H1 (cell line): ENCODE results near the gene CST7. TPM values are rescaled to one million over a fixed set of nuclear protein-coding genes. Genes with fewer than 3 reads are reported as not detected.

Experiments
- CTCF ChIA-PET: fragments of 300-600 bp; sonication (Branson Sonifier 250); formaldehyde crosslinking; loops from one replicate; lab custom pipeline; 2021; ENCODE audit not compliant: partially characterized antibody; lab: Charles Lee
- POLR2A ChIA-PET: fragments of 300-600 bp; sonication (Branson Sonifier 250); formaldehyde crosslinking; loops from one replicate; lab custom pipeline; 2021; ENCODE audit warnings: inconsistent platforms; ENCODE audit not compliant: partially characterized antibody; lab: Charles Lee
- DNase-seq, 2 experiments: peaks; one replicate each; pipeline versions ENCODE4 v3.0.0 to v3.0.0-alpha.2; 2010 to 2022; ENCODE audit warnings: low spot score in 2 of 2, low read depth in 1 of 2, mixed read lengths in 1 of 2
- FAIRE-seq: peaks from 2 replicates; lab custom pipeline; 2011; peaks lifted over from hg19 to GRCh38; lab: Jason Lieb, UNC
- H2AFZ ChIP-seq: 2 replicates; pipeline ENCODE4 v1.8.1; 2012; ENCODE audit warnings: low read length, inconsistent platforms
- H2AK5ac ChIP-seq: 2 replicates; pipeline ENCODE4 v1.6.1; 2013; ENCODE audit warnings: low read depth, low read length
- H2BK120ac ChIP-seq: replicated peaks from 2 replicates; pipeline ENCODE3; 2013; ENCODE audit warnings: low read depth, low read length, inconsistent platforms
- H2BK12ac ChIP-seq: 2 replicates; pipeline ENCODE4 v1.6.1; 2013; ENCODE audit warnings: low read depth, low read length
- H2BK15ac ChIP-seq: 2 replicates; pipeline ENCODE4 v1.6.1; 2013; ENCODE audit warnings: low read length
- H2BK20ac ChIP-seq: 2 replicates; pipeline ENCODE4 v1.6.1; 2013; ENCODE audit warnings: low read length
- H2BK5ac ChIP-seq: 2 replicates; pipeline ENCODE4 v1.6.1; 2013; ENCODE audit warnings: low read depth, low read length
- H3K14ac ChIP-seq: 2 replicates; pipeline ENCODE4 v1.6.1; 2013; ENCODE audit warnings: inconsistent platforms; ENCODE audit not compliant: insufficient read length
- H3K18ac ChIP-seq: 2 replicates; pipeline ENCODE4 v1.6.1; 2013; ENCODE audit warnings: low read length; ENCODE audit errors: extremely low read depth
- H3K23ac ChIP-seq: 2 replicates; pipeline ENCODE4 v1.6.1; 2013; ENCODE audit warnings: inconsistent platforms; ENCODE audit not compliant: insufficient read length
- H3K23me2 ChIP-seq: 2 replicates; pipeline ENCODE4 v1.6.1; 2013; ENCODE audit warnings: low read depth, low read length
- H3K27ac ChIP-seq: 2 replicates; pipeline ENCODE4 v1.6.1; 2011; ENCODE audit warnings: low read depth, low read length, inconsistent platforms
- H3K27me3 ChIP-seq, 4 experiments: replicated peaks in 1 of 4; 1 replicate in 1 of 4; 2 replicates in 3 of 4; pipeline versions ENCODE4 v1.6.1 to v1.8.1; 2011 to 2013; ENCODE audit warnings: low read length in 3 of 4, mild to moderate bottlenecking in 3 of 4, inconsistent platforms in 2 of 4, mixed read lengths in 2 of 4, moderate library complexity in 1 of 4; ENCODE audit not compliant: control insufficient read depth in 3 of 4, insufficient read depth in 3 of 4; ENCODE audit errors: extremely low read depth in 1 of 4
- H3K36me3 ChIP-seq, 4 experiments: 2 replicates each; pipeline versions ENCODE4 v1.6.1 to v1.8.1; 2011 to 2013; ENCODE audit warnings: mild to moderate bottlenecking in 4 of 4, low read length in 3 of 4, moderate library complexity in 2 of 4, control low read depth in 1 of 4, inconsistent platforms in 1 of 4; ENCODE audit not compliant: insufficient read depth in 4 of 4, control insufficient read depth in 2 of 4
- H3K4ac ChIP-seq: replicated peaks from 2 replicates; pipeline ENCODE3; 2013; ENCODE audit warnings: low read length, low read depth, mixed read lengths, inconsistent platforms; ENCODE audit not compliant: insufficient read length
- H3K4me1 ChIP-seq, 4 experiments: replicated peaks in 1 of 4; 1 replicate in 1 of 4; 2 replicates in 3 of 4; pipeline versions ENCODE4 v1.6.1 to v1.8.1; 2011 to 2013; ENCODE audit warnings: low read length in 3 of 4, inconsistent platforms in 2 of 4, mixed read lengths in 1 of 4; ENCODE audit not compliant: insufficient read depth in 4 of 4, control insufficient read depth in 3 of 4
- H3K4me2 ChIP-seq, 2 experiments: 2 replicates each; pipeline versions ENCODE4 v1.6.1 to v1.8.1; 2011 to 2013; ENCODE audit warnings: low read depth in 2 of 2, low read length in 2 of 2, control low read depth in 1 of 2, inconsistent platforms in 1 of 2, mild to moderate bottlenecking in 1 of 2; ENCODE audit not compliant: insufficient read depth in 1 of 2
- H3K4me3 ChIP-seq, 4 experiments: fragments of 200-600, 300-600 bp in 1 of 4; sonication (generic), shearing (Covaris generic), sonication (Bioruptor Twin) in 1 of 4; 2 replicates each; pipeline versions ENCODE4 v1.5.1 to v1.8.1; 2011 to 2016; ENCODE audit warnings: low read length in 4 of 4, low read depth in 3 of 4, control low read depth in 2 of 4, inconsistent platforms in 2 of 4, mild to moderate bottlenecking in 2 of 4, mixed read lengths in 1 of 4, moderate library complexity in 1 of 4; ENCODE audit not compliant: insufficient read depth in 2 of 4; ENCODE audit errors: extremely low read depth in 1 of 4
- H3K56ac ChIP-seq: replicated peaks from 2 replicates; pipeline ENCODE3; 2013; ENCODE audit warnings: low read depth, mild to moderate bottlenecking, mixed read lengths, low read length, inconsistent platforms; ENCODE audit not compliant: insufficient read length
- H3K79me1 ChIP-seq: 2 replicates; pipeline ENCODE4 v1.6.1; 2013; ENCODE audit warnings: low read depth, low read length, control low read depth
- H3K79me2 ChIP-seq, 2 experiments: 2 replicates each; pipeline versions ENCODE4 v1.6.1 to v1.8.1; 2012 to 2013; ENCODE audit warnings: low read length in 2 of 2, mild to moderate bottlenecking in 2 of 2, inconsistent platforms in 1 of 2; ENCODE audit not compliant: insufficient read depth in 2 of 2, control insufficient read depth in 1 of 2
- H3K9ac ChIP-seq, 4 experiments: replicated peaks in 1 of 4; 1 replicate in 1 of 4; 2 replicates in 3 of 4; pipeline versions ENCODE4 v1.6.1 to v1.8.1; 2011 to 2013; ENCODE audit warnings: low read depth in 3 of 4, low read length in 3 of 4, control low read depth in 2 of 4, mild to moderate bottlenecking in 2 of 4, moderate library complexity in 2 of 4, inconsistent platforms in 1 of 4; ENCODE audit errors: extremely low read depth in 1 of 4
- H3K9me3 ChIP-seq, 2 experiments: 2 replicates each; pipeline versions ENCODE4 v1.6.1 to v1.8.1; 2012 to 2013; ENCODE audit warnings: mild to moderate bottlenecking in 2 of 2, moderate library complexity in 2 of 2, control low read depth in 1 of 2, inconsistent platforms in 1 of 2, low read depth in 1 of 2, low read length in 1 of 2, mixed read lengths in 1 of 2; ENCODE audit not compliant: insufficient read depth in 2 of 2
- H4K20me1 ChIP-seq, 2 experiments: replicated peaks in 1 of 2; 2 replicates each; pipeline versions ENCODE3 to v1.8.1; 2011 to 2013; ENCODE audit warnings: inconsistent platforms in 2 of 2, low read length in 2 of 2, mild to moderate bottlenecking in 1 of 2; ENCODE audit not compliant: insufficient read depth in 2 of 2, control insufficient read depth in 1 of 2
- H4K5ac ChIP-seq: 2 replicates; pipeline ENCODE4 v1.6.1; 2013; ENCODE audit warnings: low read length, low read depth, mixed read lengths, inconsistent platforms; ENCODE audit not compliant: insufficient read length
- H4K8ac ChIP-seq: 2 replicates; pipeline ENCODE4 v1.8.0; 2013; ENCODE audit warnings: mild to moderate bottlenecking, moderate library complexity, low read length, inconsistent platforms; ENCODE audit not compliant: insufficient read depth; ENCODE audit errors: extremely low read depth
- H4K91ac ChIP-seq: replicated peaks from 2 replicates; pipeline ENCODE3; 2013; ENCODE audit warnings: low read length, mixed read lengths, inconsistent platforms; ENCODE audit not compliant: insufficient read length
- WGBS, 2 experiments: shearing (Covaris generic) in 1 of 2; methylation state at CpG; one replicate each; pipeline versions ENCODE4 v1.1.6 to v1.1.7; 2013 to 2015; ENCODE audit warnings: low lambda C conversion rate in 2 of 2, mixed read lengths in 2 of 2, inconsistent platforms in 1 of 2, low coverage in 1 of 2, missing lambda C conversion rate in 1 of 2; ENCODE audit not compliant: insufficient replicate concordance in 2 of 2, insufficient coverage in 1 of 2, insufficient read length in 1 of 2; ENCODE audit errors: extremely low coverage in 1 of 2, missing lambda C conversion rate in 1 of 2; 5-methylcytosine and 5-hydroxymethylcytosine counted together
- polyA plus RNA-seq, 7 experiments: library from polyadenylated mRNA; depleted of rRNA in 3 of 7; stranded (reverse) in 5 of 7; unstranded in 2 of 7; fragments of >200 nt in 5 of 7; fragments of 200-250 nt in 2 of 7; gene quantifications; 1 replicate in 5 of 7; 2 replicates in 1 of 7; 4 replicates in 1 of 7; pipeline versions ENCODE4 v1.2.1 to v1.2.3, GENCODE V29; 2011 to 2013; ENCODE audit warnings: missing spikeins in 2 of 7, mixed read lengths in 2 of 7
- total RNA-seq: library from RNA; stranded (reverse); fragmentation: NEBNext Ultra II Directional; extraction: Animal tissue kit (Norgen Biotek cat#: 25700); gene quantifications from 2 replicates; pipeline ENCODE4 v1.2.1, GENCODE V29; 2021

The CST7 gene
- total and polyA plus RNA-seq, 2 of the 8 experiments (the other 6 are each of a cell fraction or from before 2014, with no cell fraction given) = not detected

DNA sequence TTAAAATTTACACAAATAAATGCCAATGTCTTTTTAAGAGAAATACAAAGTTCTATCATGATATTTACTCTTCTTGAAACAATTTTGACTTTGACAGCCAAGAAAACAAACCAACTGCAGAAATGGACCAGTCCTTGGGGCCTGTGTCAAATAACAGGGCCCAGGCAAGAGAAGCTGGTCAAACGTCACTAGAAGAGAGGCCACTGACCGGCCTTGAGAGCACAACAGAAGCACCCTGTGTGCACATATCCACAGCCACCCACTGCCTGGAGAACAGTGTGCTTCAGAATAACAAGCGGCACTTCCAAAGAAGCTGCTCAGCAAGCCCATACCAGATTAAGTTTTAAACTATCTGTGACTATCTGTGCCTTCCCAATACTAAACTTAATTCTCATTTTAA is 28.7 kb downstream of the CST7 start:
- no peak overlapping the region for H3K56ac ChIP-seq
- no peak overlapping the region for H3K9ac ChIP-seq
- no peak overlapping the region for H3K23ac ChIP-seq
- H3K27me3 ChIP-seq = no peaks in the 10 kb centered on the region
- WGBS, 2 experiments = 100% methylated on average over 3 of the region's 3 CpGs; no CpG with 5 or more reads in 1 of the 2 experiments
- H2BK20ac ChIP-seq = no peak overlapping the region
- no peak overlapping the region for H3K4me2 ChIP-seq
- no peak overlapping the region for H3K4ac ChIP-seq
- DNase-seq (no peak), FAIRE-seq (no peak)
- H3K23me2 ChIP-seq = no peaks in the 10 kb centered on the region
- no peak overlapping the region for H3K14ac ChIP-seq
- H3K4me3 ChIP-seq = no peak overlapping the region
- ChIA-PET CTCF (interaction anchor here (0.9 kb wide), 1 partner anchor 47 kb away, joined by 3 read pairs; no protein-coding TSS in a partner anchor), POLR2A (no interaction called here)
- H2AK5ac ChIP-seq = no peak overlapping the region
- no peaks in the 10 kb centered on the region for H4K20me1 ChIP-seq
- H2AFZ ChIP-seq = no peak overlapping the region
- H3K79me2 ChIP-seq = peaks cover 0 to 5% of the 10 kb centered on the region in 2 experiments; a peak in 1 of 4 replicates
- no peaks in the 10 kb centered on the region for H3K4me1 ChIP-seq
- no peak overlapping the region for H4K5ac ChIP-seq
- H3K79me1 ChIP-seq = peaks cover 2% of the 10 kb centered on the region; the same call in 1 of the 2 replicates
- no peak overlapping the region for H3K18ac ChIP-seq
- H2BK5ac ChIP-seq = no peak overlapping the region
- no peak overlapping the region for H2BK15ac ChIP-seq
- peaks cover 0 to 30% (median 10%) of the 10 kb centered on the region in 4 experiments; a peak in 6 of 8 replicates for H3K36me3 ChIP-seq
- H3K9me3 ChIP-seq = peaks cover 8 to 9% of the 10 kb centered on the region in 2 experiments; a peak in 3 of 4 replicates
- no peak overlapping the region for H4K91ac ChIP-seq
- H4K8ac ChIP-seq = no peak overlapping the region
- H2BK12ac ChIP-seq = no peak overlapping the region
- H2BK120ac ChIP-seq = no peak overlapping the region
- H3K27ac ChIP-seq = no peak overlapping the region
